Vagina (tissue), 2 donors: Measurements from ENCODE around the gene NOP9.

ENCODE experiments used
- CTCF ChIP-seq, 3 experiments: fragments of 450-650 bp in 2 of 3; fragments of 200-600 bp in 1 of 3; sonication (generic) in 1 of 3; IDR thresholded peaks; one replicate each; pipeline ENCODE4 v1.5.1; 2017 to 2019; ENCODE audit warnings: antibody characterized with exemption in 3 of 3, mild to moderate bottlenecking in 2 of 3, moderate library complexity in 2 of 3
- POLR2A ChIP-seq, 2 donors: fragments of 450-650 bp; IDR thresholded peaks; one replicate each; pipeline ENCODE4 v1.6.1; 2017; ENCODE audit warnings: antibody characterized with exemption in 2 of 2, mild to moderate bottlenecking in 2 of 2, moderate library complexity in 2 of 2
- POLR2AphosphoS5 ChIP-seq, 2 donors: sonication (generic); formaldehyde crosslinking; IDR thresholded peaks; one replicate each; pipeline ENCODE4 v1.9.0; 2017; ENCODE audit warnings: antibody characterized with exemption in 2 of 2, mild to moderate bottlenecking in 2 of 2, low read depth in 1 of 2; ENCODE audit not compliant: insufficient read depth in 1 of 2

- TF ChIP-seq CTCF (IDR thresholded peaks at IDR 0.05), result no peak
- no peak for TF ChIP-seq POLR2AphosphoS5 (IDR thresholded peaks at IDR 0.05; ENCODE audit: insufficient read depth in 1 of 2, low read depth in 1 of 2)
- TF ChIP-seq POLR2A (IDR thresholded peaks at IDR 0.05), result no peak
Observed at GRCh38 chr14:24250354-24250753, 49.3 kb upstream of the NOP9 start.
